H1 (cell line): ENCODE data around the gene ARRB1. TPM values are rescaled to one million over a fixed set of nuclear protein-coding genes. Genes with fewer than 3 reads are reported as not detected.

Experiments used
- CTCF ChIA-PET: fragments of 300-600 bp; sonication (Branson Sonifier 250); formaldehyde crosslinking; loops from one replicate; lab custom pipeline; 2021; ENCODE audit not compliant: partially characterized antibody; lab: Charles Lee
- POLR2A ChIA-PET: fragments of 300-600 bp; sonication (Branson Sonifier 250); formaldehyde crosslinking; loops from one replicate; lab custom pipeline; 2021; ENCODE audit warnings: inconsistent platforms; ENCODE audit not compliant: partially characterized antibody; lab: Charles Lee
- DNase-seq, 2 experiments: peaks; one replicate each; pipeline versions ENCODE4 v3.0.0 to v3.0.0-alpha.2; 2010 to 2022; ENCODE audit warnings: low spot score in 2 of 2, low read depth in 1 of 2, mixed read lengths in 1 of 2
- FAIRE-seq: peaks from 2 replicates; lab custom pipeline; 2011; peaks lifted over from hg19 to GRCh38; lab: Jason Lieb, UNC
- H2AFZ ChIP-seq: 2 replicates; pipeline ENCODE4 v1.8.1; 2012; ENCODE audit warnings: low read length, inconsistent platforms
- H2AK5ac ChIP-seq: 2 replicates; pipeline ENCODE4 v1.6.1; 2013; ENCODE audit warnings: low read depth, low read length
- H2BK120ac ChIP-seq: replicated peaks from 2 replicates; pipeline ENCODE3; 2013; ENCODE audit warnings: low read depth, low read length, inconsistent platforms
- H2BK12ac ChIP-seq: 2 replicates; pipeline ENCODE4 v1.6.1; 2013; ENCODE audit warnings: low read depth, low read length
- H2BK15ac ChIP-seq: 2 replicates; pipeline ENCODE4 v1.6.1; 2013; ENCODE audit warnings: low read length
- H2BK20ac ChIP-seq: 2 replicates; pipeline ENCODE4 v1.6.1; 2013; ENCODE audit warnings: low read length
- H2BK5ac ChIP-seq: 2 replicates; pipeline ENCODE4 v1.6.1; 2013; ENCODE audit warnings: low read depth, low read length
- H3K14ac ChIP-seq: 2 replicates; pipeline ENCODE4 v1.6.1; 2013; ENCODE audit warnings: inconsistent platforms; ENCODE audit not compliant: insufficient read length
- H3K18ac ChIP-seq: 2 replicates; pipeline ENCODE4 v1.6.1; 2013; ENCODE audit warnings: low read length; ENCODE audit errors: extremely low read depth
- H3K23ac ChIP-seq: 2 replicates; pipeline ENCODE4 v1.6.1; 2013; ENCODE audit warnings: inconsistent platforms; ENCODE audit not compliant: insufficient read length
- H3K23me2 ChIP-seq: 2 replicates; pipeline ENCODE4 v1.6.1; 2013; ENCODE audit warnings: low read depth, low read length
- H3K27ac ChIP-seq: 2 replicates; pipeline ENCODE4 v1.6.1; 2011; ENCODE audit warnings: low read depth, low read length, inconsistent platforms
- H3K27me3 ChIP-seq, 4 experiments: replicated peaks in 1 of 4; 1 replicate in 1 of 4; 2 replicates in 3 of 4; pipeline versions ENCODE4 v1.6.1 to v1.8.1; 2011 to 2013; ENCODE audit warnings: low read length in 3 of 4, mild to moderate bottlenecking in 3 of 4, inconsistent platforms in 2 of 4, mixed read lengths in 2 of 4, moderate library complexity in 1 of 4; ENCODE audit not compliant: control insufficient read depth in 3 of 4, insufficient read depth in 3 of 4; ENCODE audit errors: extremely low read depth in 1 of 4
- H3K36me3 ChIP-seq, 4 experiments: 2 replicates each; pipeline versions ENCODE4 v1.6.1 to v1.8.1; 2011 to 2013; ENCODE audit warnings: mild to moderate bottlenecking in 4 of 4, low read length in 3 of 4, moderate library complexity in 2 of 4, control low read depth in 1 of 4, inconsistent platforms in 1 of 4; ENCODE audit not compliant: insufficient read depth in 4 of 4, control insufficient read depth in 2 of 4
- H3K4ac ChIP-seq: replicated peaks from 2 replicates; pipeline ENCODE3; 2013; ENCODE audit warnings: low read length, low read depth, mixed read lengths, inconsistent platforms; ENCODE audit not compliant: insufficient read length
- H3K4me1 ChIP-seq, 4 experiments: replicated peaks in 1 of 4; 1 replicate in 1 of 4; 2 replicates in 3 of 4; pipeline versions ENCODE4 v1.6.1 to v1.8.1; 2011 to 2013; ENCODE audit warnings: low read length in 3 of 4, inconsistent platforms in 2 of 4, mixed read lengths in 1 of 4; ENCODE audit not compliant: insufficient read depth in 4 of 4, control insufficient read depth in 3 of 4
- H3K4me2 ChIP-seq, 2 experiments: 2 replicates each; pipeline versions ENCODE4 v1.6.1 to v1.8.1; 2011 to 2013; ENCODE audit warnings: low read depth in 2 of 2, low read length in 2 of 2, control low read depth in 1 of 2, inconsistent platforms in 1 of 2, mild to moderate bottlenecking in 1 of 2; ENCODE audit not compliant: insufficient read depth in 1 of 2
- H3K4me3 ChIP-seq, 4 experiments: fragments of 200-600, 300-600 bp in 1 of 4; sonication (generic), shearing (Covaris generic), sonication (Bioruptor Twin) in 1 of 4; 2 replicates each; pipeline versions ENCODE4 v1.5.1 to v1.8.1; 2011 to 2016; ENCODE audit warnings: low read length in 4 of 4, low read depth in 3 of 4, control low read depth in 2 of 4, inconsistent platforms in 2 of 4, mild to moderate bottlenecking in 2 of 4, mixed read lengths in 1 of 4, moderate library complexity in 1 of 4; ENCODE audit not compliant: insufficient read depth in 2 of 4; ENCODE audit errors: extremely low read depth in 1 of 4
- H3K56ac ChIP-seq: replicated peaks from 2 replicates; pipeline ENCODE3; 2013; ENCODE audit warnings: low read depth, mild to moderate bottlenecking, mixed read lengths, low read length, inconsistent platforms; ENCODE audit not compliant: insufficient read length
- H3K79me1 ChIP-seq: 2 replicates; pipeline ENCODE4 v1.6.1; 2013; ENCODE audit warnings: low read depth, low read length, control low read depth
- H3K79me2 ChIP-seq, 2 experiments: 2 replicates each; pipeline versions ENCODE4 v1.6.1 to v1.8.1; 2012 to 2013; ENCODE audit warnings: low read length in 2 of 2, mild to moderate bottlenecking in 2 of 2, inconsistent platforms in 1 of 2; ENCODE audit not compliant: insufficient read depth in 2 of 2, control insufficient read depth in 1 of 2
- H3K9ac ChIP-seq, 4 experiments: replicated peaks in 1 of 4; 1 replicate in 1 of 4; 2 replicates in 3 of 4; pipeline versions ENCODE4 v1.6.1 to v1.8.1; 2011 to 2013; ENCODE audit warnings: low read depth in 3 of 4, low read length in 3 of 4, control low read depth in 2 of 4, mild to moderate bottlenecking in 2 of 4, moderate library complexity in 2 of 4, inconsistent platforms in 1 of 4; ENCODE audit errors: extremely low read depth in 1 of 4
- H3K9me3 ChIP-seq, 2 experiments: 2 replicates each; pipeline versions ENCODE4 v1.6.1 to v1.8.1; 2012 to 2013; ENCODE audit warnings: mild to moderate bottlenecking in 2 of 2, moderate library complexity in 2 of 2, control low read depth in 1 of 2, inconsistent platforms in 1 of 2, low read depth in 1 of 2, low read length in 1 of 2, mixed read lengths in 1 of 2; ENCODE audit not compliant: insufficient read depth in 2 of 2
- H4K20me1 ChIP-seq, 2 experiments: replicated peaks in 1 of 2; 2 replicates each; pipeline versions ENCODE3 to v1.8.1; 2011 to 2013; ENCODE audit warnings: inconsistent platforms in 2 of 2, low read length in 2 of 2, mild to moderate bottlenecking in 1 of 2; ENCODE audit not compliant: insufficient read depth in 2 of 2, control insufficient read depth in 1 of 2
- H4K5ac ChIP-seq: 2 replicates; pipeline ENCODE4 v1.6.1; 2013; ENCODE audit warnings: low read length, low read depth, mixed read lengths, inconsistent platforms; ENCODE audit not compliant: insufficient read length
- H4K8ac ChIP-seq: 2 replicates; pipeline ENCODE4 v1.8.0; 2013; ENCODE audit warnings: mild to moderate bottlenecking, moderate library complexity, low read length, inconsistent platforms; ENCODE audit not compliant: insufficient read depth; ENCODE audit errors: extremely low read depth
- H4K91ac ChIP-seq: replicated peaks from 2 replicates; pipeline ENCODE3; 2013; ENCODE audit warnings: low read length, mixed read lengths, inconsistent platforms; ENCODE audit not compliant: insufficient read length
- WGBS, 2 experiments: shearing (Covaris generic) in 1 of 2; methylation state at CpG; one replicate each; pipeline versions ENCODE4 v1.1.6 to v1.1.7; 2013 to 2015; ENCODE audit warnings: low lambda C conversion rate in 2 of 2, mixed read lengths in 2 of 2, inconsistent platforms in 1 of 2, low coverage in 1 of 2, missing lambda C conversion rate in 1 of 2; ENCODE audit not compliant: insufficient replicate concordance in 2 of 2, insufficient coverage in 1 of 2, insufficient read length in 1 of 2; ENCODE audit errors: extremely low coverage in 1 of 2, missing lambda C conversion rate in 1 of 2; 5-methylcytosine and 5-hydroxymethylcytosine counted together
- polyA plus RNA-seq, 7 experiments: library from polyadenylated mRNA; depleted of rRNA in 3 of 7; stranded (reverse) in 5 of 7; unstranded in 2 of 7; fragments of >200 nt in 5 of 7; fragments of 200-250 nt in 2 of 7; gene quantifications; 1 replicate in 5 of 7; 2 replicates in 1 of 7; 4 replicates in 1 of 7; pipeline versions ENCODE4 v1.2.1 to v1.2.3, GENCODE V29; 2011 to 2013; ENCODE audit warnings: missing spikeins in 2 of 7, mixed read lengths in 2 of 7
- total RNA-seq: library from RNA; stranded (reverse); fragmentation: NEBNext Ultra II Directional; extraction: Animal tissue kit (Norgen Biotek cat#: 25700); gene quantifications from 2 replicates; pipeline ENCODE4 v1.2.1, GENCODE V29; 2021

ARRB1 gene
- total and polyA plus RNA-seq, 2 of the 8 experiments (the other 6 are each of a cell fraction or from before 2014, with no cell fraction given) = 9.4 to 31.8 TPM

GRCh38 chr11:75314771-75315438 lies 36.6 kb downstream of the ARRB1 start:
- FAIRE-seq (no peak), DNase-seq (no peak)
- Histone ChIP-seq H3K4ac (no peak overlapping the region), H3K27me3 (no peaks in the 10 kb centered on the region), H2BK5ac (no peak overlapping the region), H2BK120ac (no peak overlapping the region), H2BK15ac (no peak overlapping the region), H4K20me1 (peaks cover 0 to 5% of the 10 kb centered on the region in 2 experiments), H3K36me3 (no peaks in the 10 kb centered on the region), H2BK20ac (no peak overlapping the region), H4K5ac (no peak overlapping the region), H2AFZ (no peak overlapping the region), H3K9ac (no peak overlapping the region), H3K79me1 (peaks cover 4% of the 10 kb centered on the region), H4K8ac (peak overlapping the region; percentile 41; the same call in 1 of the 2 replicates), H3K56ac (no peak overlapping the region), H3K23me2 (no peaks in the 10 kb centered on the region), H3K9me3 (no peaks in the 10 kb centered on the region), H3K4me2 (no peak overlapping the region), H3K79me2 (no peaks in the 10 kb centered on the region; a peak in 1 of 4 replicates), H2AK5ac (no peak overlapping the region), H3K4me1 (peaks cover 0 to 5% (median 0%) of the 10 kb centered on the region in 4 experiments; a peak in 2 of 7 replicates), H3K18ac (no peak overlapping the region), H2BK12ac (no peak overlapping the region), H3K14ac (no peak overlapping the region), H3K23ac (no peak overlapping the region), H3K27ac (no peak overlapping the region), H4K91ac (peak overlapping the region; percentile 54), H3K4me3 (no peak overlapping the region)
- 97% methylated on average over 16 of the region's 16 CpGs; no CpG with 5 or more reads in 1 of the 2 experiments for WGBS, 2 experiments
- ChIA-PET CTCF (interaction anchor here (0.9 to 1.4 kb wide), 3 partner anchors 10 to 41 kb away, joined by 3 to 4 read pairs (median 3); no protein-coding TSS in a partner anchor), POLR2A (interaction anchor here (1.3 kb wide), 1 partner anchor 92 kb away, joined by 4 read pairs; no protein-coding TSS in a partner anchor)
